RPMI8226 (cell line): Measurements from ENCODE around the gene MAS1.
"Not testable (repeated sequence)": the region's sequence is repeated elsewhere in the genome, so short reads cannot be mapped to it uniquely, and the experiment has no call there.

Source experiments
- DNase-seq: peaks from one replicate; pipeline ENCODE4 v3.0.0-alpha.2; 2015

The MAS1 gene

GRCh38 chr6:159919011-159919511 lies 28.3 kb downstream of the MAS1 start:
- DNase-seq = no peak

GRCh38 chr6:159919800-159920199 lies 29.0 kb downstream of the MAS1 start:
- no peak for DNase-seq

GRCh38 chr6:159924150-159924549 lies 33.4 kb downstream of the MAS1 start:
- DNase-seq = not testable (repeated sequence)

GRCh38 chr6:159926542-159927203 lies 35.9 kb downstream of the MAS1 start:
- no peak for DNase-seq

GRCh38 chr6:159929819-159930218 lies 39.0 kb downstream of the MAS1 start:
- peak; percentile 92 for DNase-seq

- peak; percentile 33 for DNase-seq
These were observed 40.3 kb downstream of the MAS1 start for GRCh38 chr6:159931112-159931511.

- DNase-seq = no peak
These were observed 41.1 kb downstream of the MAS1 start for GRCh38 chr6:159931846-159932245.

GRCh38 chr6:159933077-159933476 lies 42.3 kb downstream of the MAS1 start:
- no peak for DNase-seq

GRCh38 chr6:159934181-159934580 lies 43.4 kb downstream of the MAS1 start:
- no peak for DNase-seq

GRCh38 chr6:159935065-159935464 lies 44.3 kb downstream of the MAS1 start:
- no peak for DNase-seq

- DNase-seq = no peak
These were observed 44.8 kb downstream of the MAS1 start for GRCh38 chr6:159935633-159936032.

GRCh38 chr6:159939591-159940016 lies 48.8 kb downstream of the MAS1 start:
- DNase-seq = no peak
